AG10803 (cell line): ENCODE measurements around the gene SLC30A4.

Experiments used
- DNase-seq: peaks from one replicate; pipeline ENCODE4 v3.0.0; 2010; ENCODE audit warnings: low read depth
- H3K4me3 ChIP-seq: 2 replicates; pipeline ENCODE4 v1.5.1; 2011; ENCODE audit warnings: mild to moderate bottlenecking, low read length, control low read depth
- TF ChIP-seq, protein P1 (sequence below): conservative IDR thresholded peaks from 2 replicates; pipeline ENCODE4 v1.5.1; 2011; ENCODE audit warnings: mild to moderate bottlenecking, low read length, control low read depth, inconsistent platforms

Gene SLC30A4

DNA sequence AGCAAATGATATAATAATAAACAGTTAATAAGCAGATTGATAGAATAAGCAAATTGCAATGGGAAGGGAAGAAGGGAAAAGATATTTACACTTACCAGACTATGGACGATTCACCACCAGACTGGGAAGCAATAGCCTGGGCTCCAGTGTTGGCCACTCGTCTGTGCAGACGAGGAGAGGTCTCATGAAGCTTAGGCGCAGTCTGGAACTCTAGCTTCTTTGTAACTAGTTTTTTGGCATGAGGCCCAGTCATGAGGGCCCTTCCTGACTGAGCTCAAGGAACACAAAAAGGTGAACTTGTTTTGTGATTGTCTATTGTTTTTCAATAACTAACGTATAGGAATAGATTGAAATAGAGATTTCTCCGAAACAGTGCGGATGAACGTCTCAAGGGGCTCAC, 80.9 kb downstream of the SLC30A4 start:
- TF ChIP-seq, protein P1, sequence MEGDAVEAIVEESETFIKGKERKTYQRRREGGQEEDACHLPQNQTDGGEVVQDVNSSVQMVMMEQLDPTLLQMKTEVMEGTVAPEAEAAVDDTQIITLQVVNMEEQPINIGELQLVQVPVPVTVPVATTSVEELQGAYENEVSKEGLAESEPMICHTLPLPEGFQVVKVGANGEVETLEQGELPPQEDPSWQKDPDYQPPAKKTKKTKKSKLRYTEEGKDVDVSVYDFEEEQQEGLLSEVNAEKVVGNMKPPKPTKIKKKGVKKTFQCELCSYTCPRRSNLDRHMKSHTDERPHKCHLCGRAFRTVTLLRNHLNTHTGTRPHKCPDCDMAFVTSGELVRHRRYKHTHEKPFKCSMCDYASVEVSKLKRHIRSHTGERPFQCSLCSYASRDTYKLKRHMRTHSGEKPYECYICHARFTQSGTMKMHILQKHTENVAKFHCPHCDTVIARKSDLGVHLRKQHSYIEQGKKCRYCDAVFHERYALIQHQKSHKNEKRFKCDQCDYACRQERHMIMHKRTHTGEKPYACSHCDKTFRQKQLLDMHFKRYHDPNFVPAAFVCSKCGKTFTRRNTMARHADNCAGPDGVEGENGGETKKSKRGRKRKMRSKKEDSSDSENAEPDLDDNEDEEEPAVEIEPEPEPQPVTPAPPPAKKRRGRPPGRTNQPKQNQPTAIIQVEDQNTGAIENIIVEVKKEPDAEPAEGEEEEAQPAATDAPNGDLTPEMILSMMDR: no peak
- no peak for DNase-seq
- no peak overlapping the region for H3K4me3 ChIP-seq

DNA sequence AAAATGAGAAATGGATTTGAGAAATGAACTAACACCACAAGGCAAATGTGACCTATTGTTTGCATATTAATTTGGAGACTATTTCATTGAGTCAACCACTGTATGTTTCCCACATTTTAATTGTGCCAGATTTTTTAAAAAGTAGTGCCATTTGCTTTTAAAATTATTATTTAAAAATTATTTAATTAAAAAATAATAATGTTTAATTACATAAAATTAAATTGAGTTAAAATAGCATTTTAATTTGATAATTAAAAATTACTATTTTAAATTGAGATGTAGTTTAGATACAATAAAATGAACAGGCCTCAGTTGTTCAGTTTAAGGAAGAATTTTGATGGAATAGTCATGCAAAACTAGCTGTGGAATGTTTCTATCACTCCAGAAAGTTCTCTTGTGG, 81.5 kb downstream of the SLC30A4 start:
- no peak for DNase-seq
- TF ChIP-seq, protein P1: no peak
- H3K4me3 ChIP-seq: no peak overlapping the region

DNA sequence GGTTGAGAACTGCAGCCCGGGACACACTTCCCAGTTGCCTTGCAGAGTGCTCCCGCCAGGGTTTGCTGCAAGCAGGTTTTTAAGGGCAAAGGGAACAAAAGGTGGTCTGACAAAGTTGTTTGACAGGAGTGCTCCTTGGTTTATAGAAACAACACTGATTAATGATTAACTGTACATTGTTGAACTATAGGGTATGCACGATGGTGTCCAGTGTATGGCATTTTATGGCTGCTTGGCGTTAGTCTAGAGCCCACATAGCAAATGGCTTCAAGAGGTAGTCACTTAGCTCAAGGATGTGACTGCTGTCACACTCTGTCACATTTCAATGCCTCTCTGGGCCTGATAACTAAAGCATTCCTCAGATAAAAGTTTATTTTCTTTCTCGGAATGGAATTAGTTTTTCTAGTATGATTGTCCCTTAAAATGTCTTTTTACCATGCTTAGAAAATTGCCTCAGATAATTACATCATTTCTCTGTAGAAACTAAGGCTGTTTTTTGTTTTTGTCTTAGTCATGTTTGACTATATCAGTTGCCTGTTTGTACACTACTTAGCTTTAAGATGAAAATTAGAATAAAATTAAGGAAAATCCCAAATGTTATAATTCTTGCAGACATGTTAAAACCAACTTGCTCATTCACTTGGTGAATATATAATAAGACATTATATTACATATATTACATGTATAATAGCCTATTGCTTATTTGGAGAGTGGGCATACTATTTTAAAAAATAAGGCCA, 82.9 kb downstream of the SLC30A4 start:
- H3K4me3 ChIP-seq: no peak overlapping the region
- DNase-seq: no peak
- TF ChIP-seq, protein P1: no peak

DNA sequence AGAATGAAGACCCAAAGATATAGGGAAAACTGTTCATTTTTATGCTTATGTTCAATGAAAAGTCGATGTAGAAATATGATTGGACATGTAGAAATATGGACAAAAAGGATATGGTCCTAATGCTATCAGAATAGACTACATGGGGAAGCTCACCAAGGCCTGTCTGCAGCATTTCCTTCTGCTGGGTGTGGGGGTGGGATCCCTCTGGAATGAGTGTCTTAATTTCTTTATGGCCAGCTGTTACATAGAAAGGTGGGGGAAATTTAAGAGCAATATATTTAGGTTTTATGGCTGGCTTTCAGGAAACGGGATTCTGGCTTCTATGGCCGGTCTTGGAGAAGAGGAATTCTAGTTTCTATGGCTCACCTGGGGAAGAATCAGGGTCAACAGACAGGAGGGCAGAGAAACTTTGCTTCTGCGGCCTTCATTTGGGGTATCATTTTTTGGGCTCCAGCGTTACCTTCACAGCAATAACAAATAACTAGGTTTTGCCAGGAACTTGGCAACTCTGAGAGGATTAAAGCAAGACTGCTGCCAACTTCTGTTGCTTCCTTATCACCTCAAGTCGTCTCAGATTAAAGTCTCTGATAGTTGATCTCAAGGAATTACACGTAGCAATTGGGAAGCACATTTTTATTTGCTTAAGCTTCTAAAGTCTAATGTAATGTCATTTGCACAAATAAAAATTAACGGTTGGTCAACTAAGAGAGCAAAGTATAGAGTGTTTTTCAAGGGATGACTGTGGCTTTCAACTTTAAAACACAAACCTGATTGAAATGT, 87.2 kb downstream of the SLC30A4 start:
- no peak for DNase-seq
- no peak overlapping the region for H3K4me3 ChIP-seq
- TF ChIP-seq, protein P1: no peak

DNA sequence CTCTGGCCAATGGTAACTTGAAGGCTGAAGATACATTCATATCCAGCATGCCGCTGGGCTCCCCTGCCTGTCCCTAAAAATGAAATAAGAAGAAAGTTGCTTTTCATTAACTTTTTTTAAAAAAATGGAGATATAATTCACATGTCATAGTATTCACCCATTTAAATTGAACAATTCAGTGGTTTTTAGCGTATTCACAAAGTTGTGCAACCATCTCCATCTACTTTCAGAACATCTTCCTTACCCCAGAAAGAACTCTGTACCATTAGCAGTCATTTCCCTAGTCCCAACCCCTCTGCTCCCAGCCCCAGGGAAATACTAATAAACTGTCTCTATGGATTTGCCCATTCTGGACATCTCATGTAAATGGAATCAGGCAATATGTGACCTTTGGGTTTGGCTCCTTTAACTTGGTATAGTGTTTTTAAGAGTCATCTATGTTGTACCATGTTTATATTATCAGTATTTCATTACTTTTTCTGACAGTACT, 88.4 kb downstream of the SLC30A4 start:
- TF ChIP-seq, protein P1: no peak

DNA sequence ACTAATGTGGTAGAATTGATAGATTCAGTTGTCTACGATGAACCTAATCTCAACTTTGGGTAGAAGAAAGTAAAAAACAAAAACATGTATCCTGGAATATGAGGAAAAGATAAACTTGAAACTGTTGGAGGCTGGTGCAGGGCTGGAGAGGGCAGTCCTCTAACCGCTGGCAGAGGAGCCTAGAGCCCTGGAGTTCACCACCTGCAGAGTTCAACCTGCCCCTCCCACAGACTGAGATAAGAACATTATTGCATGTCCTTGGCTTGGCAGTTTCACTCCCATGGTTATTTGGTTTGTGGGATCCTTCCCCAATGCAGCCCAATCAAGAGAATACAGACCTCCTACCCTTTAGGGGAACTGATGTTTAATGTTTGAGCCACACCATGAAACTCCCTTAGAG, 91.0 kb downstream of the SLC30A4 start:
- H3K4me3 ChIP-seq: no peak overlapping the region
- DNase-seq: no peak
- TF ChIP-seq, protein P1: no peak

More for the DNA sequence above, 88.4 kb downstream of the SLC30A4 start:
- no peak overlapping the region for H3K4me3 ChIP-seq
- no peak for DNase-seq
